Myocyte (in vitro differentiated cells): ENCODE data around the gene ASF1B. TPM values are rescaled to one million over a fixed set of nuclear protein-coding genes. Genes with fewer than 3 reads are reported as not detected.
"Not testable (repeated sequence)": the region's sequence is repeated elsewhere in the genome, so short reads cannot be mapped to it uniquely, and the experiment has no call there.

Source experiments
- DNase-seq: peaks from one replicate; pipeline ENCODE4 v3.0.0-alpha.2; 2012; ENCODE audit warnings: low read depth
- total RNA-seq: library from RNA; depleted of rRNA; stranded (reverse); fragments of >200 nt; gene quantifications from 2 replicates; pipeline ENCODE4 v1.2.3, GENCODE V29; 2014

Gene ASF1B
- total RNA-seq, 1 donor from 2014 or later = 0.67 TPM

GRCh38 chr19:14160017-14160703 lies 23.8 kb upstream of the ASF1B start:
- DNase-seq = no peak

GRCh38 chr19:14159059-14159458 lies 22.7 kb upstream of the ASF1B start:
- DNase-seq = peak; percentile 48

- DNase-seq = no peak
These were observed 22.1 kb upstream of the ASF1B start for GRCh38 chr19:14158276-14159023.

GRCh38 chr19:14156971-14157717 lies 20.8 kb upstream of the ASF1B start:
- no peak for DNase-seq

GRCh38 chr19:14156122-14156521 lies 19.7 kb upstream of the ASF1B start:
- no peak for DNase-seq

- no peak for DNase-seq
These were observed 19.0 kb upstream of the ASF1B start for GRCh38 chr19:14155371-14155770.

- no peak for DNase-seq
These were observed 16.3 kb upstream of the ASF1B start for GRCh38 chr19:14152713-14153112.

GRCh38 chr19:14150770-14151661 lies 14.6 kb upstream of the ASF1B start:
- DNase-seq = no peak

GRCh38 chr19:14150041-14150769 lies 13.8 kb upstream of the ASF1B start:
- DNase-seq = no peak

GRCh38 chr19:14149509-14149994 lies 13.2 kb upstream of the ASF1B start:
- no peak for DNase-seq

GRCh38 chr19:14148751-14149410 lies 12.5 kb upstream of the ASF1B start:
- no peak for DNase-seq

- DNase-seq = peak; percentile 33
These were observed 11.6 kb upstream of the ASF1B start for GRCh38 chr19:14147797-14148605.

GRCh38 chr19:14146789-14147216 lies 10.4 kb upstream of the ASF1B start:
- DNase-seq = peak; percentile 22

GRCh38 chr19:14146169-14146568 lies 9.8 kb upstream of the ASF1B start:
- not testable (repeated sequence) for DNase-seq

GRCh38 chr19:14145381-14145780 lies 9.0 kb upstream of the ASF1B start:
- DNase-seq = no peak

- DNase-seq = no peak
These were observed 6.1 kb upstream of the ASF1B start for GRCh38 chr19:14142262-14143190.

GRCh38 chr19:14141041-14141440 lies 4.7 kb upstream of the ASF1B start:
- DNase-seq = no peak

- DNase-seq = peak; percentile 50
These were observed 3.6 kb upstream of the ASF1B start for GRCh38 chr19:14139944-14140343.
